ENCODE data around the gene C1QA. TPM values are rescaled to one million over a fixed set of nuclear protein-coding genes. Genes with fewer than 3 reads are reported as not detected.

The C1QA gene
- polyA plus RNA-seq, 1 of the 3 experiments (the other 2 are of a cell fraction): not detected

DNA sequence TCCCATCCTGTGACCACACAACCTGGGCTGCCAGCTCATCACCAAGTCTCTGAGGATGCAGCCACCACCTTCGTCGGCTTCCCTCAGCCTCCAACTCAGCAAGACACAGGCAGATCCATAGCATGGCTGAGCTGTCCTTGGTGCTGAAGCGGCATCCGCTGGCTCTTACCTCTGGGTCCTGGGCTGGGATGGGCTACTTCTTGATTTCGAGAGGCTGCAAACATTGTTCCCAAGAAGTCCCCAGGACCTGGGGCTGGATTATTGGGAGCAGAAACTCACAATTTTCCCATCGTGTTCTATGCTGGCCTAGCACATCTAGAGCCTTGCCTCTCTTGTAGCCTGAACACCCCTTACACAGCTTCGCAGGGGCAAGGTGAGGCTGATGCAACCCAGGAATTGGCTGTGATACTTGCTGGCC, 24.9 kb upstream of the C1QA start:
- TF ChIP-seq, protein P1, sequence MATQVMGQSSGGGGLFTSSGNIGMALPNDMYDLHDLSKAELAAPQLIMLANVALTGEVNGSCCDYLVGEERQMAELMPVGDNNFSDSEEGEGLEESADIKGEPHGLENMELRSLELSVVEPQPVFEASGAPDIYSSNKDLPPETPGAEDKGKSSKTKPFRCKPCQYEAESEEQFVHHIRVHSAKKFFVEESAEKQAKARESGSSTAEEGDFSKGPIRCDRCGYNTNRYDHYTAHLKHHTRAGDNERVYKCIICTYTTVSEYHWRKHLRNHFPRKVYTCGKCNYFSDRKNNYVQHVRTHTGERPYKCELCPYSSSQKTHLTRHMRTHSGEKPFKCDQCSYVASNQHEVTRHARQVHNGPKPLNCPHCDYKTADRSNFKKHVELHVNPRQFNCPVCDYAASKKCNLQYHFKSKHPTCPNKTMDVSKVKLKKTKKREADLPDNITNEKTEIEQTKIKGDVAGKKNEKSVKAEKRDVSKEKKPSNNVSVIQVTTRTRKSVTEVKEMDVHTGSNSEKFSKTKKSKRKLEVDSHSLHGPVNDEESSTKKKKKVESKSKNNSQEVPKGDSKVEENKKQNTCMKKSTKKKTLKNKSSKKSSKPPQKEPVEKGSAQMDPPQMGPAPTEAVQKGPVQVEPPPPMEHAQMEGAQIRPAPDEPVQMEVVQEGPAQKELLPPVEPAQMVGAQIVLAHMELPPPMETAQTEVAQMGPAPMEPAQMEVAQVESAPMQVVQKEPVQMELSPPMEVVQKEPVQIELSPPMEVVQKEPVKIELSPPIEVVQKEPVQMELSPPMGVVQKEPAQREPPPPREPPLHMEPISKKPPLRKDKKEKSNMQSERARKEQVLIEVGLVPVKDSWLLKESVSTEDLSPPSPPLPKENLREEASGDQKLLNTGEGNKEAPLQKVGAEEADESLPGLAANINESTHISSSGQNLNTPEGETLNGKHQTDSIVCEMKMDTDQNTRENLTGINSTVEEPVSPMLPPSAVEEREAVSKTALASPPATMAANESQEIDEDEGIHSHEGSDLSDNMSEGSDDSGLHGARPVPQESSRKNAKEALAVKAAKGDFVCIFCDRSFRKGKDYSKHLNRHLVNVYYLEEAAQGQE (IDR thresholded peaks at IDR 0.05; ENCODE audit: low read depth, low read length): peak; percentile 98
- no peak for TF ChIP-seq FOSL2 (IDR thresholded peaks at IDR 0.05; ENCODE audit: borderline replicate concordance, low read depth)
- no peak for TF ChIP-seq EP300 (IDR thresholded peaks at IDR 0.05; ENCODE audit: borderline replicate concordance in 1 of 2, low read depth in 1 of 2, low read length in 1 of 2)
- no peaks in the 10 kb centered on the region for H4K20me1 ChIP-seq (ENCODE audit: insufficient read depth)
- H3F3A ChIP-seq (replicated peaks; ENCODE audit: insufficient read depth): no peaks in the 10 kb centered on the region
- no peaks in the 10 kb centered on the region for H3K9me2 ChIP-seq
- DNase-seq: no peak
- no peak overlapping the region for H2AFZ ChIP-seq (ENCODE audit: low read depth)
- no peak overlapping the region for H3K9ac ChIP-seq
- no peak overlapping the region for H3K4me2 ChIP-seq
- CTCF ChIA-PET: interaction anchor here (2.5 kb wide), 1 partner anchor 84 kb away, joined by 11 read pairs; no protein-coding TSS in a partner anchor
- no peak overlapping the region for H3K4me3 ChIP-seq (ENCODE audit: low read depth in 2 of 2, low read length in 1 of 2)
- no peak overlapping the region for H3K27ac ChIP-seq (ENCODE audit: low read depth in 2 of 2, low read length in 1 of 2)
- H3K9me3 ChIP-seq: no peaks in the 10 kb centered on the region
- peaks cover 0 to 4% of the 10 kb centered on the region in 2 experiments; a peak in 1 of 4 replicates for H3K4me1 ChIP-seq (ENCODE audit: control insufficient read depth in 1 of 2, insufficient read depth in 2 of 2, low read depth in 1 of 2, low read length in 1 of 2)
- WGBS (ENCODE audit: low lambda C conversion rate): 70% methylated on average over 7 of the region's 7 CpGs
- no peaks in the 10 kb centered on the region for H3K36me3 ChIP-seq (replicated peaks in 1 of 2; ENCODE audit: control insufficient read depth in 1 of 2, insufficient read depth in 2 of 2, low read length in 1 of 2)
- POLR2A ChIA-PET: no interaction called here
- H3K27me3 ChIP-seq (ENCODE audit: insufficient read depth): no peaks in the 10 kb centered on the region; the same call in 1 of the 2 replicates
- no peaks in the 10 kb centered on the region for H3K79me2 ChIP-seq (ENCODE audit: insufficient read depth)

DNA sequence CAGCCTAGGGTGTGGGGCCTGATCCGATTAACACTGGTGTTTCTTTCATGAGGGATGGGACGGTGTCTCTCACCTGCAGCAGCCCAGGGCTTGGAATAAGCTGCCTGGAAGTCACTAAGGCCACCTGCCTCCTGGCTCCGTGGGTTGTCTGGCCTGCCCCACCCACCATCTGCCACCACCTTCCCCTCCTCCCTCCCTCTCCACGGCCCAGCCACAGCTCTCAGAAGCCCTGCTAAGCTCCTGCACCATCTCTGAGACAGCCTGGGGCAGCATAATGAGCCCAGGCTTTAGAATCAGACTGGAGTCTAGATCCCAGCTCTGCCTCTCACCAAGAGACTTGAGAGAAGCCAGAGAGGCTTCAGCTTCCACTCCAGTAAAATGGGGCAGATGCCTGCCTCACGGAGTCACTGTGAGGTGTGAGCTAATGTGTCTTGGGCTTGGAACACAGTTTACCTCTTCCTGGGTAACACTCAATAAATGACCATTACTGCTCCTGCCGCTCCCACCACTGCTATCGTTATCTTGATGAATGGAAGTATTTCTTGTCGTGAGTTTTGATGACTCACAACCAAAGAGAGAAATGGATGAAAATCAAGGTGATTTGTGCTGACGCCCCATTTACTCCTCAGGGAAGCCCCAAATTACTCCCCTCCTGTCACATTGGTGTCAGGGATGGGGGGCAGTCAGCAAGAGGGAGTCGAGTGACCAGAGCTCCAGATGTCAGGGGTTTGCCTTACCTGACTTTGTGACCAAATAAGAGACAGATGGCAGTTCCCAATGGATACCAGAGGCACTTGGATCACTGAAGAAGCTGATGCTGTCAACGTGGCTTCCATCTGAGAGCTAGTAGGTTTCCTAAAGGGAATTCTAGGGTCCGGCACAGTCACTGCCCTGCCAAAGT, 23.5 kb upstream of the C1QA start:
- H2AFZ ChIP-seq (ENCODE audit: low read depth): no peak overlapping the region
- no peak overlapping the region for H3K27ac ChIP-seq (ENCODE audit: low read depth in 2 of 2, low read length in 1 of 2)
- POLR2A ChIA-PET: interaction anchor here (0.6 kb wide), 1 partner anchor 48 kb away, joined by 3 read pairs; no protein-coding TSS in a partner anchor
- no peaks in the 10 kb centered on the region; the same call in none of the 2 replicates for H3K27me3 ChIP-seq (ENCODE audit: insufficient read depth)
- no peaks in the 10 kb centered on the region for H3K9me2 ChIP-seq
- WGBS (ENCODE audit: low lambda C conversion rate): 44% methylated on average over 11 of the region's 12 CpGs
- DNase-seq: peak; percentile 56
- H4K20me1 ChIP-seq (ENCODE audit: insufficient read depth): no peaks in the 10 kb centered on the region
- no peak overlapping the region for H3K9ac ChIP-seq
- H3K9me3 ChIP-seq: no peaks in the 10 kb centered on the region
- H3K79me2 ChIP-seq (ENCODE audit: insufficient read depth): no peaks in the 10 kb centered on the region
- H3K4me3 ChIP-seq (ENCODE audit: low read depth in 2 of 2, low read length in 1 of 2): no peak overlapping the region
- H3K4me1 ChIP-seq (ENCODE audit: control insufficient read depth in 1 of 2, insufficient read depth in 2 of 2, low read depth in 1 of 2, low read length in 1 of 2): peaks cover 0 to 4% of the 10 kb centered on the region in 2 experiments; a peak in 1 of 4 replicates
- no peaks in the 10 kb centered on the region for H3K36me3 ChIP-seq (replicated peaks in 1 of 2; ENCODE audit: control insufficient read depth in 1 of 2, insufficient read depth in 2 of 2, low read length in 1 of 2)
- no peaks in the 10 kb centered on the region for H3F3A ChIP-seq (replicated peaks; ENCODE audit: insufficient read depth)
- H3K4me2 ChIP-seq: no peak overlapping the region
- CTCF ChIA-PET: interaction anchor here (0.7 to 2.5 kb wide), 5 partner anchors 8 to 833 kb away, joined by 3 to 12 read pairs (median 4); no protein-coding TSS in a partner anchor
- TF ChIP-seq, protein P2, sequence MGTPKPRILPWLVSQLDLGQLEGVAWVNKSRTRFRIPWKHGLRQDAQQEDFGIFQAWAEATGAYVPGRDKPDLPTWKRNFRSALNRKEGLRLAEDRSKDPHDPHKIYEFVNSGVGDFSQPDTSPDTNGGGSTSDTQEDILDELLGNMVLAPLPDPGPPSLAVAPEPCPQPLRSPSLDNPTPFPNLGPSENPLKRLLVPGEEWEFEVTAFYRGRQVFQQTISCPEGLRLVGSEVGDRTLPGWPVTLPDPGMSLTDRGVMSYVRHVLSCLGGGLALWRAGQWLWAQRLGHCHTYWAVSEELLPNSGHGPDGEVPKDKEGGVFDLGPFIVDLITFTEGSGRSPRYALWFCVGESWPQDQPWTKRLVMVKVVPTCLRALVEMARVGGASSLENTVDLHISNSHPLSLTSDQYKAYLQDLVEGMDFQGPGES (IDR thresholded peaks at IDR 0.05; ENCODE audit: low read depth, low read length): no peak
- no peak for TF ChIP-seq FOXM1 (IDR thresholded peaks at IDR 0.05; ENCODE audit: low read depth)
- TF ChIP-seq FOSL2 (IDR thresholded peaks at IDR 0.05; ENCODE audit: borderline replicate concordance, low read depth): no peak
- TF ChIP-seq ELF1 (IDR thresholded peaks at IDR 0.05): no peak
- TF ChIP-seq, protein P3, sequence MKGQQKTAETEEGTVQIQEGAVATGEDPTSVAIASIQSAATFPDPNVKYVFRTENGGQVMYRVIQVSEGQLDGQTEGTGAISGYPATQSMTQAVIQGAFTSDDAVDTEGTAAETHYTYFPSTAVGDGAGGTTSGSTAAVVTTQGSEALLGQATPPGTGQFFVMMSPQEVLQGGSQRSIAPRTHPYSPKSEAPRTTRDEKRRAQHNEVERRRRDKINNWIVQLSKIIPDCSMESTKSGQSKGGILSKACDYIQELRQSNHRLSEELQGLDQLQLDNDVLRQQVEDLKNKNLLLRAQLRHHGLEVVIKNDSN (IDR thresholded peaks at IDR 0.05; ENCODE audit: borderline replicate concordance, low read depth): no peak
- TF ChIP-seq SMC3 (IDR thresholded peaks at IDR 0.05; ENCODE audit: low read depth, low read length): no peak
- no peak for TF ChIP-seq YY1 (IDR thresholded peaks at IDR 0.05; ENCODE audit: low read depth)
- no peak for TF ChIP-seq FOXJ3 (CRISPR knock-in tag; IDR thresholded peaks at IDR 0.05)
- TF ChIP-seq EP300 (IDR thresholded peaks at IDR 0.05; ENCODE audit: borderline replicate concordance in 1 of 2, low read depth in 1 of 2, low read length in 1 of 2): no peak
- no peak for TF ChIP-seq TCF12 (IDR thresholded peaks at IDR 0.05)
- no peak for TF ChIP-seq NRF1 (IDR thresholded peaks at IDR 0.05; ENCODE audit: low read depth, low read length)
- TF ChIP-seq RAD21 (IDR thresholded peaks at IDR 0.05; ENCODE audit: low read length): no peak
- TF ChIP-seq, protein P4, sequence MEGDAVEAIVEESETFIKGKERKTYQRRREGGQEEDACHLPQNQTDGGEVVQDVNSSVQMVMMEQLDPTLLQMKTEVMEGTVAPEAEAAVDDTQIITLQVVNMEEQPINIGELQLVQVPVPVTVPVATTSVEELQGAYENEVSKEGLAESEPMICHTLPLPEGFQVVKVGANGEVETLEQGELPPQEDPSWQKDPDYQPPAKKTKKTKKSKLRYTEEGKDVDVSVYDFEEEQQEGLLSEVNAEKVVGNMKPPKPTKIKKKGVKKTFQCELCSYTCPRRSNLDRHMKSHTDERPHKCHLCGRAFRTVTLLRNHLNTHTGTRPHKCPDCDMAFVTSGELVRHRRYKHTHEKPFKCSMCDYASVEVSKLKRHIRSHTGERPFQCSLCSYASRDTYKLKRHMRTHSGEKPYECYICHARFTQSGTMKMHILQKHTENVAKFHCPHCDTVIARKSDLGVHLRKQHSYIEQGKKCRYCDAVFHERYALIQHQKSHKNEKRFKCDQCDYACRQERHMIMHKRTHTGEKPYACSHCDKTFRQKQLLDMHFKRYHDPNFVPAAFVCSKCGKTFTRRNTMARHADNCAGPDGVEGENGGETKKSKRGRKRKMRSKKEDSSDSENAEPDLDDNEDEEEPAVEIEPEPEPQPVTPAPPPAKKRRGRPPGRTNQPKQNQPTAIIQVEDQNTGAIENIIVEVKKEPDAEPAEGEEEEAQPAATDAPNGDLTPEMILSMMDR (IDR thresholded peaks at IDR 0.05): no peak
- TF ChIP-seq, protein P5, sequence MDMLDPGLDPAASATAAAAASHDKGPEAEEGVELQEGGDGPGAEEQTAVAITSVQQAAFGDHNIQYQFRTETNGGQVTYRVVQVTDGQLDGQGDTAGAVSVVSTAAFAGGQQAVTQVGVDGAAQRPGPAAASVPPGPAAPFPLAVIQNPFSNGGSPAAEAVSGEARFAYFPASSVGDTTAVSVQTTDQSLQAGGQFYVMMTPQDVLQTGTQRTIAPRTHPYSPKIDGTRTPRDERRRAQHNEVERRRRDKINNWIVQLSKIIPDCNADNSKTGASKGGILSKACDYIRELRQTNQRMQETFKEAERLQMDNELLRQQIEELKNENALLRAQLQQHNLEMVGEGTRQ (IDR thresholded peaks at IDR 0.05; ENCODE audit: borderline replicate concordance, low read depth, low read length): no peak
